ENCODE measurements around the gene MEA1. TPM values are rescaled to one million over a fixed set of nuclear protein-coding genes. Genes with fewer than 3 reads are reported as not detected.
"Not testable (repeated sequence)": the region's sequence is repeated elsewhere in the genome, so short reads cannot be mapped to it uniquely, and the experiment has no call there.

Gene MEA1
- total RNA-seq, 1 experiment from 2014 or later = 131 TPM

GRCh38 chr6:43043310-43043709 is 29.6 kb upstream of the MEA1 start:
- Histone ChIP-seq H3K9me2 (replicated peaks; ENCODE audit: low read length) (no peaks in the 10 kb centered on the region), H3K79me2 (ENCODE audit: low read length) (no peaks in the 10 kb centered on the region), H3K9me3 (ENCODE audit: low read length) (no peaks in the 10 kb centered on the region), H2AFZ (ENCODE audit: low read length) (no peak overlapping the region), H3K4me3 (ENCODE audit: low read length) (no peak overlapping the region), H4K20me1 (ENCODE audit: low read length) (no peaks in the 10 kb centered on the region), H3K9ac (ENCODE audit: low read length) (no peak overlapping the region), H3K36me3 (ENCODE audit: low read depth, low read length) (peaks cover 3% of the 10 kb centered on the region), H3K27me3 (ENCODE audit: low read length) (no peaks in the 10 kb centered on the region), H3K27ac (ENCODE audit: low read length) (no peak overlapping the region), H3F3A (ENCODE audit: low read length, unreplicated experiment) (no peaks in the 10 kb centered on the region), H3K4me2 (ENCODE audit: low read length) (no peak overlapping the region), H3K4me1 (ENCODE audit: insufficient read depth, low read length) (no peaks in the 10 kb centered on the region)
- intact Hi-C loops (cut with micrococcal nuclease) = no loop called here
- ChIA-PET POLR2A (ENCODE audit: unreplicated experiment) (no interaction called here), CTCF (no interaction called here)
- TF ChIP-seq CTCF (conservative IDR thresholded peaks at IDR 0.05; ENCODE audit: low read depth, low read length) (no peak), EZH2phosphoT487 (IDR thresholded peaks at IDR 0.05; ENCODE audit: borderline replicate concordance, low read length) (no peak), EZH2 (IDR thresholded peaks at IDR 0.05; ENCODE audit: low read length, unreplicated experiment) (no peak)
- ATAC-seq = no peak
- BruUV-seq (replicated peaks) = no TSS peak
- no peak for DNase-seq

- H3K9me3 ChIP-seq (ENCODE audit: low read length); H3K27ac ChIP-seq (ENCODE audit: low read length); H3K9ac ChIP-seq (ENCODE audit: low read length); CTCF ChIA-PET; POLR2A ChIA-PET (ENCODE audit: unreplicated experiment); H3K4me2 ChIP-seq (ENCODE audit: low read length); H3F3A ChIP-seq (ENCODE audit: low read length, unreplicated experiment); DNase-seq; H3K36me3 ChIP-seq (ENCODE audit: low read depth, low read length); H3K4me1 ChIP-seq (ENCODE audit: insufficient read depth, low read length); BruUV-seq (replicated peaks); H2AFZ ChIP-seq (ENCODE audit: low read length); ATAC-seq; H3K9me2 ChIP-seq (replicated peaks; ENCODE audit: low read length); H3K79me2 ChIP-seq (ENCODE audit: low read length); H3K4me3 ChIP-seq (ENCODE audit: low read length); intact Hi-C loops (cut with micrococcal nuclease); H4K20me1 ChIP-seq (ENCODE audit: low read length); H3K27me3 ChIP-seq (ENCODE audit: low read length): not testable (repeated sequence)
Observed at GRCh38 chr6:43041475-43041874, 27.7 kb upstream of the MEA1 start.

- TF ChIP-seq EZH2 (IDR thresholded peaks at IDR 0.05; ENCODE audit: low read length, unreplicated experiment) (no peak), EZH2phosphoT487 (IDR thresholded peaks at IDR 0.05; ENCODE audit: borderline replicate concordance, low read length) (no peak), CTCF (conservative IDR thresholded peaks at IDR 0.05; ENCODE audit: low read depth, low read length) (no peak)
- no peaks in the 10 kb centered on the region for H3K27me3 ChIP-seq (ENCODE audit: low read length)
- H3F3A ChIP-seq (ENCODE audit: low read length, unreplicated experiment) = no peaks in the 10 kb centered on the region
- no peak overlapping the region for H3K27ac ChIP-seq (ENCODE audit: low read length)
- intact Hi-C loops (cut with micrococcal nuclease) = no loop called here
- H3K9me3 ChIP-seq (ENCODE audit: low read length) = no peaks in the 10 kb centered on the region
- no peak overlapping the region for H3K4me3 ChIP-seq (ENCODE audit: low read length)
- no peak overlapping the region for H3K4me2 ChIP-seq (ENCODE audit: low read length)
- H3K4me1 ChIP-seq (ENCODE audit: insufficient read depth, low read length) = no peaks in the 10 kb centered on the region
- H3K36me3 ChIP-seq (ENCODE audit: low read depth, low read length) = peaks cover 5% of the 10 kb centered on the region
- no peaks in the 10 kb centered on the region for H3K9me2 ChIP-seq (replicated peaks; ENCODE audit: low read length)
- H2AFZ ChIP-seq (ENCODE audit: low read length) = no peak overlapping the region
- H3K79me2 ChIP-seq (ENCODE audit: low read length) = no peaks in the 10 kb centered on the region
- CTCF ChIA-PET = no interaction called here
- no peaks in the 10 kb centered on the region for H4K20me1 ChIP-seq (ENCODE audit: low read length)
- DNase-seq (no peak), ATAC-seq (no peak)
- BruUV-seq (replicated peaks) = no TSS peak
- no peak overlapping the region for H3K9ac ChIP-seq (ENCODE audit: low read length)
- POLR2A ChIA-PET (ENCODE audit: unreplicated experiment) = no interaction called here
Observed at GRCh38 chr6:43040542-43041257, 27.0 kb upstream of the MEA1 start.

Data from PC-3 (cell line).